GM12892 (cell line): ENCODE measurements around the gene OR2AT4.

ENCODE experiments used
- POLR2A ChIP-seq: IDR thresholded peaks from 2 replicates; pipeline ENCODE4 v1.6.1; 2011; ENCODE audit warnings: low read depth, low read length, control low read depth
- POLR2AphosphoS5 ChIP-seq: IDR thresholded peaks from 2 replicates; pipeline ENCODE4 v1.6.1; 2011; ENCODE audit warnings: low read depth, low read length, control low read depth
- TAF1 ChIP-seq: IDR thresholded peaks from 2 replicates; pipeline ENCODE4 v1.6.1; 2011; ENCODE audit warnings: low read depth, mild to moderate bottlenecking, control low read depth, low read length, borderline replicate concordance

DNA sequence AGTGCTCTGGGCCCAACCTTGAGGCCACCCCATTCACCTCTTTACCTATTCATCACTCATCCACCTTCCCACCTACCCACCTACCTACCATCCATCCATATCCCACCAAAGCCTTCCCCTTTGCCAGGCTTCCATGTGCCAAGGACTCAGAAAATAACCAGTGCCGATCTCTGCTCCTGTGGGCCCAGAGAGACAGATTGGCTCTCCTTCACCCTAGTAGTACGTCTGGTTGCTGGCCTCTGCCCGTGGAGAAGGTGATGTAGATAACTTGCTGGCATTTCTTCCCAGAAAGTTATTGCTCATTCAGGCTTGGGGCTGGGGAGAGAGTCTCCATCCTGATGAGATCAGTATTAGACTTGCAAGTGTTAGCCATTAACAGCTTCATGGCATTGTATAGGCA, 62.8 kb downstream of the OR2AT4 start:
- TF ChIP-seq POLR2A (no peak), POLR2AphosphoS5 (no peak), TAF1 (no peak)
